H1 (cell line): ENCODE data around the gene ACTR3C. TPM values are rescaled to one million over a fixed set of nuclear protein-coding genes. Genes with fewer than 3 reads are reported as not detected.

ENCODE experiments used
- EGR1 ChIP-seq: IDR thresholded peaks from 2 replicates; pipeline ENCODE4 v1.6.1; 2011; ENCODE audit warnings: low read depth, low read length, borderline replicate concordance
- RFX5 ChIP-seq: IDR thresholded peaks from 2 replicates; pipeline ENCODE4 v1.6.1; 2011; ENCODE audit warnings: low read depth, low read length, improper control_type of control experiment, borderline replicate concordance
- polyA plus RNA-seq, 7 experiments: library from polyadenylated mRNA; depleted of rRNA in 3 of 7; stranded (reverse) in 5 of 7; unstranded in 2 of 7; fragments of >200 nt in 5 of 7; fragments of 200-250 nt in 2 of 7; gene quantifications; 1 replicate in 5 of 7; 2 replicates in 1 of 7; 4 replicates in 1 of 7; pipeline versions ENCODE4 v1.2.1 to v1.2.3, GENCODE V29; 2011 to 2013; ENCODE audit warnings: missing spikeins in 2 of 7, mixed read lengths in 2 of 7
- total RNA-seq: library from RNA; stranded (reverse); fragmentation: NEBNext Ultra II Directional; extraction: Animal tissue kit (Norgen Biotek cat#: 25700); gene quantifications from 2 replicates; pipeline ENCODE4 v1.2.1, GENCODE V29; 2021
- TF ChIP-seq, protein P1 (sequence below), 3 experiments: IDR thresholded peaks; 1 replicate in 2 of 3; 2 replicates in 1 of 3; pipeline versions ENCODE4 v1.5.1 to v1.6.1; 2011; ENCODE audit warnings: low read length in 3 of 3, mild to moderate bottlenecking in 3 of 3, inconsistent platforms in 2 of 3, low read depth in 1 of 3, moderate library complexity in 1 of 3; ENCODE audit not compliant: insufficient read depth in 1 of 3; ENCODE audit errors: control extremely low read depth in 1 of 3
- TF ChIP-seq, protein P2 (sequence below): fragments of 300-600 bp; sonication (generic); IDR thresholded peaks from 2 replicates; pipeline ENCODE4 v1.7.1; 2012; ENCODE audit warnings: low read length, moderate library complexity, mild to moderate bottlenecking, inconsistent platforms; ENCODE audit not compliant: insufficient replicate concordance

The ACTR3C gene
- total and polyA plus RNA-seq, 2 of the 8 experiments (the other 6 are each of a cell fraction or from before 2014, with no cell fraction given): 1.5 TPM; not detected in 1

DNA sequence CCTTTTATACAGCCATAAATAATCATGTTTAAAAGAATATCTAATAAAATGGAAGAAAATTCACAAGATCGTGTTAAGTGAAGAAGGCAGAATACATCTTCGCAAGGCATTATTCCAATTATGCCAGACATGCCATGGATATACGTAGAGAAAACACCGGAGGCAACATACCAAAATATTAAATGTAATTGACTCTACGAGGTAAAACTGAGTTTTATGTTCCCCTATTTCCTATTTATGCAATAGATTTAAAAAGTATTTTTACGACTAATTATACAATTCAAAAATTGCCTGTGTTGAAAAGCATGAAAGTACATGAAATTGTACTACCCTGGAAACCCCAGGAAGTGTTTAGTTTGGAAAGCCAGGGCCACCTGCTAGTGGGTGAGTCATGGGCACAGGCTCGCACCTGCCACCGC lies 44.3 kb upstream of the ACTR3C start (continued):
- TF ChIP-seq, protein P1, sequence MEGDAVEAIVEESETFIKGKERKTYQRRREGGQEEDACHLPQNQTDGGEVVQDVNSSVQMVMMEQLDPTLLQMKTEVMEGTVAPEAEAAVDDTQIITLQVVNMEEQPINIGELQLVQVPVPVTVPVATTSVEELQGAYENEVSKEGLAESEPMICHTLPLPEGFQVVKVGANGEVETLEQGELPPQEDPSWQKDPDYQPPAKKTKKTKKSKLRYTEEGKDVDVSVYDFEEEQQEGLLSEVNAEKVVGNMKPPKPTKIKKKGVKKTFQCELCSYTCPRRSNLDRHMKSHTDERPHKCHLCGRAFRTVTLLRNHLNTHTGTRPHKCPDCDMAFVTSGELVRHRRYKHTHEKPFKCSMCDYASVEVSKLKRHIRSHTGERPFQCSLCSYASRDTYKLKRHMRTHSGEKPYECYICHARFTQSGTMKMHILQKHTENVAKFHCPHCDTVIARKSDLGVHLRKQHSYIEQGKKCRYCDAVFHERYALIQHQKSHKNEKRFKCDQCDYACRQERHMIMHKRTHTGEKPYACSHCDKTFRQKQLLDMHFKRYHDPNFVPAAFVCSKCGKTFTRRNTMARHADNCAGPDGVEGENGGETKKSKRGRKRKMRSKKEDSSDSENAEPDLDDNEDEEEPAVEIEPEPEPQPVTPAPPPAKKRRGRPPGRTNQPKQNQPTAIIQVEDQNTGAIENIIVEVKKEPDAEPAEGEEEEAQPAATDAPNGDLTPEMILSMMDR (IDR thresholded peaks at IDR 0.05; ENCODE audit: control extremely low read depth in 1 of 3, insufficient read depth in 1 of 3, low read depth in 1 of 3, low read length in 3 of 3): no peak
- TF ChIP-seq RFX5: no peak
- TF ChIP-seq EGR1: no peak
- TF ChIP-seq, protein P2, sequence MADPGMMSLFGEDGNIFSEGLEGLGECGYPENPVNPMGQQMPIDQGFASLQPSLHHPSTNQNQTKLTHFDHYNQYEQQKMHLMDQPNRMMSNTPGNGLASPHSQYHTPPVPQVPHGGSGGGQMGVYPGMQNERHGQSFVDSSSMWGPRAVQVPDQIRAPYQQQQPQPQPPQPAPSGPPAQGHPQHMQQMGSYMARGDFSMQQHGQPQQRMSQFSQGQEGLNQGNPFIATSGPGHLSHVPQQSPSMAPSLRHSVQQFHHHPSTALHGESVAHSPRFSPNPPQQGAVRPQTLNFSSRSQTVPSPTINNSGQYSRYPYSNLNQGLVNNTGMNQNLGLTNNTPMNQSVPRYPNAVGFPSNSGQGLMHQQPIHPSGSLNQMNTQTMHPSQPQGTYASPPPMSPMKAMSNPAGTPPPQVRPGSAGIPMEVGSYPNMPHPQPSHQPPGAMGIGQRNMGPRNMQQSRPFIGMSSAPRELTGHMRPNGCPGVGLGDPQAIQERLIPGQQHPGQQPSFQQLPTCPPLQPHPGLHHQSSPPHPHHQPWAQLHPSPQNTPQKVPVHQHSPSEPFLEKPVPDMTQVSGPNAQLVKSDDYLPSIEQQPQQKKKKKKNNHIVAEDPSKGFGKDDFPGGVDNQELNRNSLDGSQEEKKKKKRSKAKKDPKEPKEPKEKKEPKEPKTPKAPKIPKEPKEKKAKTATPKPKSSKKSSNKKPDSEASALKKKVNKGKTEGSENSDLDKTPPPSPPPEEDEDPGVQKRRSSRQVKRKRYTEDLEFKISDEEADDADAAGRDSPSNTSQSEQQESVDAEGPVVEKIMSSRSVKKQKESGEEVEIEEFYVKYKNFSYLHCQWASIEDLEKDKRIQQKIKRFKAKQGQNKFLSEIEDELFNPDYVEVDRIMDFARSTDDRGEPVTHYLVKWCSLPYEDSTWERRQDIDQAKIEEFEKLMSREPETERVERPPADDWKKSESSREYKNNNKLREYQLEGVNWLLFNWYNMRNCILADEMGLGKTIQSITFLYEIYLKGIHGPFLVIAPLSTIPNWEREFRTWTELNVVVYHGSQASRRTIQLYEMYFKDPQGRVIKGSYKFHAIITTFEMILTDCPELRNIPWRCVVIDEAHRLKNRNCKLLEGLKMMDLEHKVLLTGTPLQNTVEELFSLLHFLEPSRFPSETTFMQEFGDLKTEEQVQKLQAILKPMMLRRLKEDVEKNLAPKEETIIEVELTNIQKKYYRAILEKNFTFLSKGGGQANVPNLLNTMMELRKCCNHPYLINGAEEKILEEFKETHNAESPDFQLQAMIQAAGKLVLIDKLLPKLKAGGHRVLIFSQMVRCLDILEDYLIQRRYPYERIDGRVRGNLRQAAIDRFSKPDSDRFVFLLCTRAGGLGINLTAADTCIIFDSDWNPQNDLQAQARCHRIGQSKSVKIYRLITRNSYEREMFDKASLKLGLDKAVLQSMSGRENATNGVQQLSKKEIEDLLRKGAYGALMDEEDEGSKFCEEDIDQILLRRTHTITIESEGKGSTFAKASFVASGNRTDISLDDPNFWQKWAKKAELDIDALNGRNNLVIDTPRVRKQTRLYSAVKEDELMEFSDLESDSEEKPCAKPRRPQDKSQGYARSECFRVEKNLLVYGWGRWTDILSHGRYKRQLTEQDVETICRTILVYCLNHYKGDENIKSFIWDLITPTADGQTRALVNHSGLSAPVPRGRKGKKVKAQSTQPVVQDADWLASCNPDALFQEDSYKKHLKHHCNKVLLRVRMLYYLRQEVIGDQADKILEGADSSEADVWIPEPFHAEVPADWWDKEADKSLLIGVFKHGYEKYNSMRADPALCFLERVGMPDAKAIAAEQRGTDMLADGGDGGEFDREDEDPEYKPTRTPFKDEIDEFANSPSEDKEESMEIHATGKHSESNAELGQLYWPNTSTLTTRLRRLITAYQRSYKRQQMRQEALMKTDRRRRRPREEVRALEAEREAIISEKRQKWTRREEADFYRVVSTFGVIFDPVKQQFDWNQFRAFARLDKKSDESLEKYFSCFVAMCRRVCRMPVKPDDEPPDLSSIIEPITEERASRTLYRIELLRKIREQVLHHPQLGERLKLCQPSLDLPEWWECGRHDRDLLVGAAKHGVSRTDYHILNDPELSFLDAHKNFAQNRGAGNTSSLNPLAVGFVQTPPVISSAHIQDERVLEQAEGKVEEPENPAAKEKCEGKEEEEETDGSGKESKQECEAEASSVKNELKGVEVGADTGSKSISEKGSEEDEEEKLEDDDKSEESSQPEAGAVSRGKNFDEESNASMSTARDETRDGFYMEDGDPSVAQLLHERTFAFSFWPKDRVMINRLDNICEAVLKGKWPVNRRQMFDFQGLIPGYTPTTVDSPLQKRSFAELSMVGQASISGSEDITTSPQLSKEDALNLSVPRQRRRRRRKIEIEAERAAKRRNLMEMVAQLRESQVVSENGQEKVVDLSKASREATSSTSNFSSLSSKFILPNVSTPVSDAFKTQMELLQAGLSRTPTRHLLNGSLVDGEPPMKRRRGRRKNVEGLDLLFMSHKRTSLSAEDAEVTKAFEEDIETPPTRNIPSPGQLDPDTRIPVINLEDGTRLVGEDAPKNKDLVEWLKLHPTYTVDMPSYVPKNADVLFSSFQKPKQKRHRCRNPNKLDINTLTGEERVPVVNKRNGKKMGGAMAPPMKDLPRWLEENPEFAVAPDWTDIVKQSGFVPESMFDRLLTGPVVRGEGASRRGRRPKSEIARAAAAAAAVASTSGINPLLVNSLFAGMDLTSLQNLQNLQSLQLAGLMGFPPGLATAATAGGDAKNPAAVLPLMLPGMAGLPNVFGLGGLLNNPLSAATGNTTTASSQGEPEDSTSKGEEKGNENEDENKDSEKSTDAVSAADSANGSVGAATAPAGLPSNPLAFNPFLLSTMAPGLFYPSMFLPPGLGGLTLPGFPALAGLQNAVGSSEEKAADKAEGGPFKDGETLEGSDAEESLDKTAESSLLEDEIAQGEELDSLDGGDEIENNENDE: no peak
- TF ChIP-seq, all 59 proteins: peak for 0
